CD4-positive, alpha-beta T cell treated with Interferon alpha-2 for 1 hour (primary cell): ENCODE data around the gene KCNIP4.

ENCODE experiments used
- DNase-seq, 2 donors: peaks; one replicate each; pipeline ENCODE4 v3.0.0-alpha.2; 2020 to 2022

Gene KCNIP4

DNA sequence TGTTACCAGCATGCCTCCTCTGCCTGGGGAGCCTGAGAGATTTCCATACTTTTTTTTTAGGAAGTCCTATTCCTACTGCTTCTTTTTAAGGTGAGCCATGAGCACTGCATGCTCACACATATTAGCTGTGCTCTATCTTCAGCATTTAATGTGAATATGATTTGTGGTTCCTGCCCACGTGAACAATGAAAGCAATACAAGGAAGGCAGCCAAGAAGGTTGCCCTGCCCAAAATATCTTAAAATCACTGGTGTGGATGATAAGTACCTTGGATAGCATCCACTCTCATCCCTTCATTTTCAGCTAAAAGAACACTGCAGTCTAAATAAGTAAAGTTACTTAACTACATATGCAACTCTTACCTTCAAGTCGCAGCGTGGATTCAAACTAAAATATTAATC is 640.9 kb downstream of the KCNIP4 start:
- no peak for DNase-seq

DNA sequence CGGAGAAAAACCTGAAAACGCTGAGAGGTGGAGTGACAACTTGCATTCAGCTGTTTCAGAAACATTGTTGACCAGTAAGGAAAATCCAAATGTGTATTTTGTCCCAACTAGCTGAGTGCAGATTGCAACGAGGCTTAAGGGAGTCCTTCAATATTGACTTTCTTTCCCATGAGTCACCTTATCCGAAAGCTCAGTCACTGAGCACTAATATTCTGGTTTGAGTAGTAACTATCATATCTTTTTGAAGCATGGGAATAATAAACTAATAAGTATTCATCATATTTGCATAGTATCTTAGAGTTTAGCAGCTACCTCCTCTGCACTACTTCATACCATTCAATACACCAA is 644.1 kb downstream of the KCNIP4 start:
- DNase-seq = no peak

DNA sequence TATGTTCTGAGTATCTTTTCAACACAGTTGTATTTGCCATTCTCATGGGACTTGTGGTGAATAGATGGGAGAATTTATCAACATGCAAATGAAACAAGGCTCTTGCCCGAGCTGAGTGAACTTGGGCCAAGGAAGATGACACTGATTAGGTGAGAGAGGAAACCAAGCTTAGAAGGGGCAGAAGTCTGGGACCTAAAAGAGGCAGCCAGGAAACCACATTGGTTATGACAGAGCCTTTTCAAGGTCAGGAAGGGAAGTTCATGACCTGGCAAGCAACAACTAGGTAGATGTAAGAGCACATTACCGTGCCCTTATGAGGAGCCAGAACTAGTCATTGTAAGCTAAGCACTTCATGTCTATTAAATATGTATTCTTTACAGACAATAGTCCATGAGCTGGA is 658.0 kb downstream of the KCNIP4 start:
- DNase-seq = no peak

DNA sequence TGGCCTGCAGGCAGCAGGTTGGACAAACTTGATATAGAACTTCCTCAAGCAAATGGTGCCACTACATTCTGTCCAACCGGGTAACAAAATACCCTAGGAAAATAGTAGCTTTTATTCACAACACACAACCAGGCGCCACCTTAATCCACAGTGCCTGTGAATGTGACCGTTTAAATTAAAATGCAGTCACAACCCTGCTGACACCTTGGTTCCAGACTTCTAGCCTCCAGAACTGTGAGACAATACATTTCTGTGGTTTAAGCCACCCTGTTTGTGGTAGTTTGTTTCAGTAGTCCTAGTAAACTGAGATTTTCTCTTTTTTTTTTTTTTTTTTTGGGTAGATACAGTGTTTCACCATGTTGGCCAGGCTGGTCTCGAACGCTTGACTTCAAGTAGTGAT is 672.5 kb downstream of the KCNIP4 start:
- no peak for DNase-seq

DNA sequence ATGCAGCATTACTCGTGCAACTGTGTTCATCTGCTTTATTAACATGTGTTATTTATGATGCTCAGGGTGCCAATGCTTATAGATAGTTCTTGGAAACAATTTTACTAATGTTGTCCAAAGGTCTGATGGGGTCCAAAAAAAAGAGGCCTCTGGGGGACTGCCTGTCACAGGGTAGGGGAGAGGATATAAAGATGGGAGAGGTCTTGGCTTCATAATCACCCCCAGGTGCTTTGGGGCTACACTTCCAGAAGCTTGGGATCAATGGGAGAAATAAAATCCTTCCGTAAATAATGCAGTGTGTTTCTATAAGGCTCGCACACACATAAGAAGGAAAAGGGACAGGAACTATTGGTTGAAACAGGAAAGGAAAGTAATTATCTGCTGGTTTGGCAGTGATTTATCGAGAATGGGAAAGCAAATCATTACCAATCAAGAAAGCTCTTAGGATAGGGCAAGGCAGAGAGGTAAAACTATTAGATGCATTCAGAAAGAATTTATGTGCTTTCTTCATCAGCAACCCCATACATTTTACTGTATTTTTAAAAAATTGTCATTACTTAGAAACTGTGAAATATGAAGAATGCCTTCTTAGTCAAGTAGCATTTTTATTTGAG is 677.0 kb downstream of the KCNIP4 start:
- no peak for DNase-seq

DNA sequence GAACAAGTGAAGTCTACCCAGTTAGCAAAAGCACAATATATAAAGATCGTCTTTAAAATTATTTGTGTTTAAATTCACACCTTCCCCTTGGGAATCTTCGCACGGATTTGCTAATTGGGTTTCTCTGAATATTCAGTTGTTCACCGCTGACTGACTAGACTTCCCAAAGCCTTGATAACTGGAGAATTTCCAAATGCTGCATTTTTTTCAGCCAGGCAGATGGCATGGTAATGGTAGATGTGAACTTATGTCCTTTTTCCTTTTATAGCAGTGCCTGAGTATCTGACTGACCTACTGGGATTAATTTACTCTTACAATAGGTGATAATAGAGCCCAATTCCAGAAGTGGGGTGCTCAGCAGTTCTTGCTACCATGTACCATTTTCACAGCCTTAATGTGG is 700.2 kb downstream of the KCNIP4 start:
- no peak for DNase-seq

DNA sequence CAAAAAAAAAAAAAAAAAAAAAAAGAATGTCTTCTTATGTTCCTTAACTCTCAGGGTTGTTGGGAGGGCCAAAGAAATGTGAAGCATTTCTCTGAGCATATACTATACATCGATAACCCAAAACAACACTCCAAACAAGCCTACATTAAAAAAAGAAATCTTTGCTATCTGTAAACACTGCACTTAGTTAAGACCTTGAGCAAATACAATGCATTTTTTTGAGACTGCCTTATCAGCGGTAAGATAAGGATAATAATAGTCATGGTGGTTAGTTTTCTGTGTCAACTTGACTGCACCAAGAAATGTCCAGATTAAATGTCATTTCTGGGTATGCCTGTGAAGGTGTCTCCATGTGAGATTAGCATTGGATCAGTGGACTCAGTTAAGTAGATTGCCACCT is 706.4 kb downstream of the KCNIP4 start:
- no peak for DNase-seq

DNA sequence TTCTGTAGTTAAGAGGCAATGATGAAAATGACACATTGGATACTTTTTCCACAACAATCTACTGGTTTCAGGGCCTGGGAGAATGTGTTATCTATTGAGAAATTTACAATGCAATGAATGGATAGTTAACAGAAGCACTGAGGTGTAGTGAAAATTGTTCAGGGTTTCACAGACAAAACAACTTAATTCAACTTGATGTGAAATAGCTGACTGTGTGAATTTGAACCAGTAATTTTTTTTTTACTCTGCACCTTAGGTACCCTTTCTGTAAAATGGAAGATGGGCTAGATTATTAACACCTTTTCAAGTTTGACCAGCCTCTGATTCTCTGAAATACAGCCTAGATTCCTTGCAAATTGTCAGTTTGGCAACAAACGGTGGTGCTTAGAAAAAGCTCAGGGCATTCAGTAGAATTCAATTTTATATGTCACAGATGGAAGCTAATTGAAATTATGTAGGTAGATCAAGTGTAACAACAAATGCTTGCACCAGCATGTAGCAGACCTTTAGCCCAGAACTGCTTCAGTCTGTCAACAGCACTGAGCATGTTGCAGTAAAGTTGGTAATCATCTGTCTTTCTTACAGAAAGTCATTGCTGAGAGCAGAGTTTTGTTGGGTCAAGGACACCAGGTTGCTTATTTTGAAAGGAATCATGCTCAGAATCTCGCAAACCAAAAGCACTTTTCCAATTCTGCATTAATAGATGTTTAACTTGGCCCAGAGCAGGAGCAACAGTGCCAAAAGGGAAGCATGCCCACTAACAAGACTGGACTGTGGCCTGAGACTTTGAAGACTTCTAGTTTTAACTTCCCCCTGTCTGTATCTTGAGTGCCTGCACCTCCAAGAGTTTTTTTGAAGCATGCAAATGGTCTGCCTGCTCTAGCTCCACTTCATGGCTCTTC is 721.7 kb downstream of the KCNIP4 start:
- DNase-seq = no peak

DNA sequence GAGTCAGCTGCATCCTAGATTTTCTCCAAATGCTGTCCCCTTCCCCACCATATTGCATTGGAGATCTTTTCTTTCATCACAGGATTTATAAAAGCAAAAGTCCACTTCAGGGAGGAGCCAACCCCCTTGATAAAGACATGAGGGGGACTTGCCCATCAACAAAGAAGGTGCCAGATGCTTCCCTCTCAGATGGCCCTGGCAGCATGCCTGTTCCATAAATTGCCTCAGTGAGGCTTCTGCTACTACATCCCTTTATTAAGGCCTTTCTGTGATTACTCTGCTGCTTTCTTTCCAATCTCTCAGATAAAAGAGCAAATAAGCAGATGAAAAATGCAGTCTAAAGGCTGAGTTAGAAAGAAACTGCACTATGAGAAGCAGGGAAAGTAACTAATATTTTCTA is 736.7 kb downstream of the KCNIP4 start:
- no peak for DNase-seq

DNA sequence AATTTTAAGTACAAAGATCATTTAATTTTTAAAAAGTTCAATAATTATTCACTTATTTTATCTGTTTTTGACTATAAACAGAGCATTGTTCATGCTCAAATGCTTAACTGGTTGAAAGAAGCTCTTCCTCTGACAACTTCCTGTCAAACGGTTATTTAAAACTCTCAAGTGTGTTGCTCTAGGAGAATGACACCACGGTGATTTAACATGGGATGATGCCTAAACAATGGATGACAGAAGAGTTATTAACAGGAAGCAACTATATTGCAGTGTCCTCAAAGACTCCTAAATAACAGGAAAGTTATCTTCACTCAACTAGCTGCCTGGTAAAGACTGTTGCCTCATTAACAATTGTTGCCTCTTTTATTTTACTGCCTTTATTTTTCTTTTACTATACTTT is 738.7 kb downstream of the KCNIP4 start:
- no peak for DNase-seq

DNA sequence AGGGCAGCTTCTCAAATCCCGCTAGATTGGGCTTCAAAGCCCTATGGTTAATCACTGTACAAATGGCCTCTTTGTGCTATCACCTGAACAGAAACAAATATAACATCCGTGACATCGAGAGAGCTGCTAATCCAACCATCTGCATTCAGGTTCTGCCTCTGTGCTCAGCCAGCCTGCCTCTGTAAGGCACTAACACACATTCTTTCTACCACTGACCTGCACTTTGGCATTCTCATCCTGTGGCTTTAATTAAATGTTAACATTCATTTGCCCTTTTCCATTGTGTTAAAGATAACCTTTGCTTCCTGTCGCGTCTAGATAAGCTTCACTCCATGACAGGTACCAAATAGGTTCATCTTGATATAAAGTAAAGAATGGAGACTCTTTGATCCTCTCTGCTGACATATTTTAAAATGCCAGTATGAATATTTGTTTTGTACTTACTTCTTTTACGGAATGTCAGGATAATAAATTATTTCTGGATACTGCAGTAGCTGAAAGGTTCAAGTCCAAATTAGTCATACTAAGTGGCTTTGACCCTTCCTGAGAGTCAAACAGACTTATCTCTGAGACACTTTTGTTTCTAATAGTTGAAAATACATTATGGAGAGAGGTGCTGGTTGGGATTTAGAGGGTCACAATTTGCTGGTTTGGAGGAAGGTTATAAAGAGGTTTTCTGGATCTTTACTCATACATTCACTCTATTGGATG is 742.6 kb downstream of the KCNIP4 start:
- no peak for DNase-seq

DNA sequence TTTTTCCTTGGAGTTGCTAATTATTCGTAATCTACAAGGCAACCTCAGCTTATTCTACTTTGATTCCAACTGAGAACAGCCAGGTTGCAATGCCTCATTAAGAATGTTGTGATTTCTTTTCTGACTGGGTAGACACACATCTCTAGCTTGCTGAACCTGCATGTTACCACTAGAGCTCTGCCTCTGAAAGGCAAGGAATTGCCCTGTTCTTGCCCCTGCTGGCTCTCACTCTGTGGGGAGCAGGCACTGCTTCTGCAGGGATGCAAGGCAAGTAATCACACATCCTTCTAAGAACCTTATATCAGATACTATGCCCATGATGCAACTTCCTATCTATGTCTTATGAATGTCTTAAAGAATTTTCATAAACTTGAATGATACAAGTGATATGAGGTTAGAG is 745.2 kb downstream of the KCNIP4 start:
- DNase-seq = no peak

DNA sequence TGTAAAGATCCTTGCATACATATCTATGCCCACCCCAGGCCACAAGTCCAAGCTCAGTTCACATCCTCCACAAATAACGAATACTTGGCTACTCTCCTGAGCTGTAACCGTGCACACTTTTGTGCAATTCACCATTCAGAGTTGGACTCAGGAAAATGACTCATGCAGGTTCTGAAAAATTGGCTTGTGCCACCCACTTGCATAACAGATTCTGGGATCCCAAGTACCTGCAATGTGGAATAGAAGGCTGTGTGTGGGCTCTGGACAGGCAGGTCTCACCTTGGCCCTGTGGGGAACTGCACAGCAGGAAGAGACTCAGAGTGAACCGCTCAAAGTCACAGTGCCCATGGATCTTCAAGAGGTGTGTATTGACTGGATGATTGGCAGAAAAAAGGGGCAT is 745.6 kb downstream of the KCNIP4 start:
- no peak for DNase-seq

DNA sequence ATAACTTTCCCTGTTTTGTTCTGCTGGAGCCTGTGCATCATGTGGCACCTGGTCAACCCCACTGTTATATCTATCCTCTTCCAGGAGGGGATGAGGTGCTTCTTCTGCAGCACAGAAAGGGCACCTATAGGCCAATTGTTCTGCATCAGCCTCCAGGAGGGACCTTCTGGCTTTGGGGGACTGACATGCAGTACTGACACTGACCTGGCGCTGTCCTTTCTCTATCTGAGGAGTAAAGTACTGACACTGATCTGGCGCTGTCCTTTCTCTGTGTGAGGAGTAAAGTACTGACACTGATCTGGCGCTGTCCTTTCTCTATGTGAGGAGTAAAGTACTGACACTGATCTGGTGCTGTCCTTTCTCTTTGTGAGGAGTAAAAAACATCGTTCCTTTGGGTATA is 749.9 kb downstream of the KCNIP4 start:
- no peak for DNase-seq

DNA sequence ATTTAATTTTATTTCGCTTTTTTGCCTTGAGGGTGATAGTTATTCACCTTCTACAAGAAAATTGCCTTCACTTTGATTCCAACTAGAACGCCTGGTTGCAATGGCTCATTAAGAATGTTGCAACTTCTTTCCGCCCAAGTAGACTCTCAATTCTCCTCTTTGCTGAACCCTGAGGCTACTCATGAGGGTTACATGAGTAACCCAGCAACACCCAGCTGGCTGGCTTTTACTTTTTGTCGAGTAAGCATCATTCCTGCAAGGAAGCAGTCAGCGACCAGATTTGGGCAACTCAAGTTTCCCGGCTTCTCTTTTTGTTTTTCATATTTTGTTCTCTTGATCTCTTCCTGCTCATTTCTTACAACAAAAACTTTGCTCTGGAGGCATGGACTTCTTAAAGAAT is 752.9 kb downstream of the KCNIP4 start:
- DNase-seq = no peak

DNA sequence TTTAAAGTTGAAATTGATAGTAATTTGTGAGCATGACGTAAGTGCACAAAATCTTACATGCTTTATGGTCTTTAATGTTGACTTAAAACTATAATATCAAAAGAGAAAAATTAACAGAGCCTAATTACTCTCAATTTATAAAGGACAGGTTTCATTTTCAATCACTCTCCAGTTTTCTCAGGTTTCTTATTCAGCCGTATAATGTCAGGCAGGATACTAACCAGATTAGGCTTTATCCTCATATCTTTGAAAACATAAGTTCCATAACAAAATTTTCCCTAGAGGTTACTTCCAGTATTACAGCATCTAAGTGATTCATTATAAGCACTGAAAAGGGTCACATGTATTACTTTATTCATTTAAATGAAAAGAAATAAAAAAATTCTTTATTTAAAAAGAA is 756.2 kb downstream of the KCNIP4 start:
- DNase-seq = no peak

DNA sequence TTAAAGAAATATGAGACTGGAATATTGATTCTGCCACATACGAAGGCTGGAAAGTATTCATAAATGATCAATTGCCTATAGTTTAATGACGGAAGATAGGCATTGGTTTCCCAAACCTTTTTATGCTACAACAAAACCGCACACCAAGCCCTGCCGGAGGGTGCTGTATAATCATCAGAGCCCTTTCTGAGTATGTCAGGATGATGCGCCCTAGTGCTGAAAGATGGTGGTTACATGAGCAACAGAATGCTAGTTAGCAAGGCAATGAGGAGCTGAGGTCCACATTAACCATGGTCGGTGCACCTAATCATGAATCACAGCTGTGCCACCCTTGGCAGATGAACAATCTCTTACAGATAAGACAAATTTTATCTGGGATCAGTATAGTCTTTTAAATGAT is 757.3 kb downstream of the KCNIP4 start:
- no peak for DNase-seq

DNA sequence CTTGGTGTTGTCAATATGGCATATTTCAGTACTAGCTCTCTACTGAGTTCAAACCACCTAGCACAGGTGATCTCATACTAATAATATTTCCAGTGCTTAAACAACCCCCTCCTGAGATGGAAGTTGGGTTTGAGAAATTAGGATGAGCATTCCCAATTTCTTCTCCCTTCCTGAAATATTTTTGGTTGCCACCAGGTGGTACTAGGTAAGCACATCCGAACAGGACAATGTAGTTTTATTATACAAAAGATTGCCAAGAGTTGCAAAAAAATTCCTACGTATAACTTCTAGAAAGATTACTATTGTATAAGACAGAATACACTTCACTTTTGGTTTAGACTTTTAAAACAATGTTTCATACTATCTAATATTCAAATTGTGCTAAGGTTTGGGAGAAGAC is 763.8 kb downstream of the KCNIP4 start:
- no peak for DNase-seq

DNA sequence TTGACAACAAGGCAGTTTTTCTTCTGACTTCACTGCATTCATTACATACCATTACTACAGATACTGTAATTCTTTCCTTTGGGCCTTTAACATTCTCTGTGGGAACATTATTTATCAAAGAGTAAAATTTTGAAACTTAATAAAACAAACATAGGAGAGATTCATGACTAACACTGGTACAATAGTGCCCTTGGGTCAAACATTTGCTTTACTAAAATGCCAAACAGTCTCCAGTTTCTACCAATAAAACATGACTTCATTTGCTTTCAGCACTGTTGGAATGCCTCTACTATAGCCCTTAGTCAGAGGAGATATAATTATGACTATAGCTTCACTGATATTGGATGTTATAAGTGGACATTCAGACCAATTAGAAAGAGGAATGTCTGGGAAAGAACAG is 766.9 kb downstream of the KCNIP4 start:
- no peak for DNase-seq

DNA sequence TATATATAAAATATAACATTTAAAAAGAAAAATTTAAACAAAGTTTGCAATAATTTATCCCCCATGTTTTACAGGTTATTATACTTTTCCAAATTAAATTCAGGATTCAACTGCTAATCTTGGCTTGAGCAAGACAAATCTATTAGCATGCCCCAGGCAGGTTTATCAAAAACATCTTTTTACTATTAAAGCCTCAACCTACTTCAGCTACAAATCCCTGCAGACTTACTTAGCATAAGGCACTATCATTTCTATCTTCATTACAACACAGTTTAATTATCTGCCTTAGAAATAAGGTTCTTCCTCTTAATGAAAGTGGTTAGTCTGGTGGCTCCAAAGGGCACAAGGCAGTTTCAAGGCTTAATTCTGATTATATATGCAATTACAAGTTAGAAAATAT is 770.7 kb downstream of the KCNIP4 start:
- DNase-seq = no peak

DNA sequence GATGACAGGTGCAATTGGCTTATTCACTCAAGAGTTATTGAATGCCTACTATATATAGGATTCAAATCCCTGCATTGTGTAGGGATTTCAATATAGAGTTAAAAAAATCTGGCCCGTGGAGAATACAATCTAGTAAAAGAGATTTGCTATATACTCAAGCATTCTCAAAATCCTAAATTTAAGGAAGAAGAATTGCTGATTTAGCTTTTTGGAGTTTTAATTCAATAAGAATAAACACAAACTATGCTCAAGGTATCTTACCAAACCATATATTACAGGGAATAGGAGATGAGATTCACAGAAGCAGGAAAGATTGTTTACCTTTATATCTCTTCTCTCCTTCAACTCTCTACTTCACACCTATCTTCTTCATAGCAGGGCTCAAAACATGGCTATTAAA is 771.5 kb downstream of the KCNIP4 start:
- DNase-seq = no peak

DNA sequence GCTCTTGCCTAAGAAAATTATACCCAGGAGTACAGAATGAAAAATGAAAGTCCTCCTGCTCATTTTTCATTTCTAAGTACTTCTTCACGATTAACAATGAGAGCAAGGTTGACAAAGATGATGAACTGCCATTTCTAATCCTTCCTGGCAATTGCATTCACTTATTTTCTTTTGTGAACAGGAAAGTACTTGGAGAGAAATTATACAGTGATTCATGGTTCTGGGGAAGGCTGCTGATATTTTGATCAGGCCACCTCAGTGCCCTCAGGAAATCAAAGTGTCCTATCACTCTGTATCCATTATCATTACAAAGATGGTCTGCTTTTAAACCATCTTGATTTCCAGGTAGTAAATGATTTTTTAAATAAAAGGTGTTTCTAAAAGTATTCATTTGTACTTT is 780.9 kb downstream of the KCNIP4 start:
- DNase-seq = no peak

DNA sequence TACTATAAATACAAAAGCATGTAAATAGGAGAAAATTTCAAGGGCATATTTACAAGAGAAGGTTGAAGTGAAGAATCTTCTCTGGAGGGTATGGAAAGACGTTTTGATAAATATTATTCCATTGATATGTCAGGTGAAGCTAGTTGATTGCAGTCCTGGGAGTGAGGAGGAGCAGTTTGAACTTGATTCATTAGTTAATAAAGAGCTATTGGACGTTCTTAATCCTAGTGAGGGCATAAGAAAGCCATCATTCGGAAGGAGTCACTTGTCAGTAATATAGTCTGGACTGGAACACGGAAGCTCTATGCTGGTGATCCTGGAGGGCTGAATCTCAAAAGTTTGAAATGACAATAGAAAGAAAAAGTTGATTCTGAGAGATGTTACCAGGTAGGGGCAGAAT is 793.2 kb downstream of the KCNIP4 start:
- DNase-seq = no peak

DNA sequence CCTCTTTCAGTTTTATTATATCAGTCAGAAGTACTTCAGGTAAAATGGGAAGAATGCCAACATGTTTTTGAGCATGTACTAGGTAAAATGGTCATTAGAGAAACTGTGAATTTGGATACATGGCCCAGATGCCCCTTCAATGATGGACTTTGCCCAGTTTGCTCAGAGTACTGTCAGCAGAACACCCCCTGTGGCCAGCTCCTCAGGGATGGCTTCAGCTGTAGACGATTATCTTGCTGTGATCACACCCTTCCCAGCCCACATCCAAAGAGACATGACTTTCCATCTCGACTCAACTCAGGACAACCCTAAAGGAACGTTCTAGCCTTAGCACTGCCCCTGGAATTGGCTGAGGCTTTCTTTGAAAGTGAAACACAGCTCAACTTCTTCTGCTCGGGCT is 809.2 kb downstream of the KCNIP4 start:
- no peak for DNase-seq
